ENCODE data around the gene KCNQ1.

Gene KCNQ1

DNA sequence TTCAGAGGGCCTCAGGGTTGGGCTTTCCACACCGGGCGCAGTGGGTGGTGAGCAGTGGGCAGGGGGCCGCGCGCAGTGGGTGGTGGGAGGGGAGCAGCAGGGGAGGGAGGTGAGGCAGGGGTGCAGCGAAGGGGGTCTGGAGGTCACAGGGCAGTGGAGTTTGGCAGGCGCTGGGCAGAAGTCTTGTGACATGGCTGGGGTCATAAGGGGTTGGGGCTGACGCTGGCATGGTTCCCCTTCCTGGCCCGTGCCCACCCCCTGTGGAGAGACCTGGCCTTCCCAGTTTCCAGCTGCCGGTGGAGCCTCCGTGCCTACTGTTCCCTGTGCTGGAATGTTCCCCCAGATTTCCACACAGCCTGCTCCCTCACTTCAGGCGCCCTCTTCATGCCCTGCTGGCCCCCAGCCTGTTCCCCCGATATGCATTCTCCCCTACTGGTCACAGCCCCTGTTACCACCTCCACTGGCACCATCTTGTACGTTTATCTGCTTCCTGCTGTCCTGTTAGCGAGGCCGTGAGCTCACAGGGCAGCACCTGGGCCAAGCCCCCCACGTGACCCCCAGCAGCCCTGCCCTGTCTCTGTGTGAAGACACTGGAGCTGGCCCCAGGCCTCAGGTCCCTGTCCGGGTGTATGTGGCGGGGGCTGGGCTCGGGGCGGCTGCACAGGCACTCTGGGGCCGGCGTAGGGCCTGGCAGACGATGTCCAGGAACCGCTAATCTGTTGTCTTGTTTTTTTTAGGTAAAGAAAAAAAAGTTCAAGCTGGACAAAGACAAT is 143.4 kb downstream of the KCNQ1 start:
- no peak for FAIRE-seq
- TF ChIP-seq SPI1 (IDR thresholded peaks at IDR 0.05; ENCODE audit: low read depth, low read length) (no peak), POU2F2 (IDR thresholded peaks at IDR 0.05; ENCODE audit: low read depth, low read length) (no peak)
- DNase-seq (ENCODE audit: insufficient read length, low spot score), result peak; percentile 10

GRCh38 chr11:2588809-2589537 is 144.2 kb downstream of the KCNQ1 start:
- FAIRE-seq (no peak), DNase-seq (ENCODE audit: insufficient read length, low spot score) (peak; percentile 3)
- no peak for TF ChIP-seq POU2F2 (IDR thresholded peaks at IDR 0.05; ENCODE audit: low read depth, low read length)
- TF ChIP-seq TAF1 (IDR thresholded peaks at IDR 0.05; ENCODE audit: low read depth, low read length), result no peak
- TF ChIP-seq POLR2A (IDR thresholded peaks at IDR 0.05; ENCODE audit: low read depth, low read length), result no peak
- TF ChIP-seq POLR2AphosphoS5 (IDR thresholded peaks at IDR 0.05; ENCODE audit: low read depth, low read length), result no peak
- no peak for TF ChIP-seq PAX5 (IDR thresholded peaks at IDR 0.05; ENCODE audit: insufficient read depth, low read length, severe bottlenecking)

GRCh38 chr11:2589538-2589934 is 144.7 kb downstream of the KCNQ1 start:
- no peak for TF ChIP-seq POLR2A (IDR thresholded peaks at IDR 0.05; ENCODE audit: low read depth, low read length)
- no peak for TF ChIP-seq TAF1 (IDR thresholded peaks at IDR 0.05; ENCODE audit: low read depth, low read length)
- no peak for TF ChIP-seq POLR2AphosphoS5 (IDR thresholded peaks at IDR 0.05; ENCODE audit: low read depth, low read length)
- TF ChIP-seq SPI1 (IDR thresholded peaks at IDR 0.05; ENCODE audit: low read depth, low read length), result no peak
- TF ChIP-seq POU2F2 (IDR thresholded peaks at IDR 0.05; ENCODE audit: low read depth, low read length), result no peak
- TF ChIP-seq PAX5 (IDR thresholded peaks at IDR 0.05; ENCODE audit: insufficient read depth, low read length, severe bottlenecking), result no peak
- FAIRE-seq (no peak), DNase-seq (ENCODE audit: insufficient read length, low spot score) (peak; percentile 10)

DNA sequence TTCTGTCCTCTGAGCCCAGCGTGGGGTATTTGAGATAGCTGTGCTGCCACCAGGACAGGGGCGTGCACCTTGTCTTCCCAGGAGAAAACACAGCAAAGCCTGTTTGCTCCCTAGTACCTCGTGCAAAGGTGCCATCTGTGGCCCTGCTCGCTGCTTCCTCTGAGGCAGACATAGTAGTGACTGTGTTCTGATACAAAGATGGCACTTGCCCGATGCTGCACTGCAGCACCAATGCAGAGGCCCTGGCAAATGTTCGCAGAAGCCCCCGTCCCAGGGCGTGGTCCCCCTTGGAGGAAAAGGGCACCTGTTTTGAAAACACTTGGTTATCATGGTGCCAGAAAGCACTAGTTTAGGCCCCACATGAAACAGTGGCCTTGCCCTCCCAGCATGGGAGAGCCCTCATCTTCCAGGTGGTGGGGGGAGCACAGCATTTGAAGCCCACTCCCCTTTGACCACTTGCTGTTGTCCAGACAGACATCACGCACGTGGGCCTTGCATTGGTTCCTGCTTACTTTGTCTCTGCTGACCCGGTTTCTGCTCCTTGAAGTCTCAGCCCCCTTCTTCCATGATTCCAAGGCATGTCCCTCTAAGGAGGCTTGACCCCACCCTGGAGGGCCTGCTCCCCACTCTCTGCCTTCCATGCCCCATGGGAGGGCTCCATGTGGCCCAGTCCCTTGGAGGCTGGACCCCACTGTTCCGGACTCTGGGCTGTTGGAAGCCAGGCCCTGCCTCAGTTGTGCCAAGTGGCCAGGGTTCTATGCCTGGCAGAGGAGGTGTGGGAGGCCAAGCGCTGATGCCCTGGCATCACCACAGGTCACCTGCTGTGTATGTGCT is 145.5 kb downstream of the KCNQ1 start:
- no peak for FAIRE-seq
- DNase-seq (ENCODE audit: insufficient read length, low spot score), result peak; percentile 4
- TF ChIP-seq TAF1 (IDR thresholded peaks at IDR 0.05; ENCODE audit: low read depth, low read length) (no peak), SPI1 (IDR thresholded peaks at IDR 0.05; ENCODE audit: low read depth, low read length) (no peak), POU2F2 (IDR thresholded peaks at IDR 0.05; ENCODE audit: low read depth, low read length) (no peak), POLR2A (IDR thresholded peaks at IDR 0.05; ENCODE audit: low read depth, low read length) (no peak), PAX5 (IDR thresholded peaks at IDR 0.05; ENCODE audit: insufficient read depth, low read length, severe bottlenecking) (no peak), POLR2AphosphoS5 (IDR thresholded peaks at IDR 0.05; ENCODE audit: low read depth, low read length) (no peak)

DNA sequence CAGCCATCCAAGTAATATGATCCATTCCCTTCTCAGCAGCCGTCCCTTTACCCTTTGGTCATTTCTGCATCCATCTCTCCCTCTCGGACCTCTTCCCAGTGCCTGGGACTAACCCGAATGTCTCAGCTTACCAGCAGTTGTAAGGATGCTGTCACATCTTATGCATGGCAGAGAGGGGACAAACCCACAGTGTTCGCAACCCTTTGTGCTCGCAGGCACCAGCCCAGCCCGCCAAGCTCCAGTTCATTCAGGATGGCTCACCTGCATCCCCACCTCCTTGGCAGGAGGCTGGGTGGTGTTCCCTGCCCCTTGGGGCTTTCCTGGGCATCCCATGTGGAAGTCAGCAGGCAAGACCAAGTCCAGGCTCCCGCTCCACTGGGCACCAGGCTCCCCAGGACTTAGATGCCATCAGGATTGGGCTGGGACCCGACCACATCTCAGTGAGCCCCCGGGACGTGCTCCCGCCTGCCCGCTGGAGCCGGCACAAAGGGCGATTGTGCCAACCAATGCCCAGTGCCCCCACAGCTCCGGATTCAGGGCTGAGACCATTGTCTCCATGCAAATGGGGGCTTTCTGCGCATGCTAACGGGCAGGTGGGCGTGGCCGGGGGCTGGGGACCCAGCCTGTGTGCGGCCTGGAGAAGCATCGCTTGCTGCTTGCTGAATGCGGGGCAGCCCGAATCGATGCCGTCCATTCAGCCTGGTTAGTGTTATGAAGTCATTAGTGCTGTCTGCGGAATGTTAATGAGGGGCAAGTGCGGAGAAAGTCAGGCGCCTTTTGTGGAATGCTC is 146.4 kb downstream of the KCNQ1 start:
- DNase-seq (ENCODE audit: insufficient read length, low spot score) (peak; percentile 2), FAIRE-seq (no peak)
- TF ChIP-seq POU2F2 (IDR thresholded peaks at IDR 0.05; ENCODE audit: low read depth, low read length) (no peak), PAX5 (IDR thresholded peaks at IDR 0.05; ENCODE audit: insufficient read depth, low read length, severe bottlenecking) (no peak), TAF1 (IDR thresholded peaks at IDR 0.05; ENCODE audit: low read depth, low read length) (no peak), POLR2AphosphoS5 (IDR thresholded peaks at IDR 0.05; ENCODE audit: low read depth, low read length) (no peak), SPI1 (IDR thresholded peaks at IDR 0.05; ENCODE audit: low read depth, low read length) (no peak), POLR2A (IDR thresholded peaks at IDR 0.05; ENCODE audit: low read depth, low read length) (no peak)

DNA sequence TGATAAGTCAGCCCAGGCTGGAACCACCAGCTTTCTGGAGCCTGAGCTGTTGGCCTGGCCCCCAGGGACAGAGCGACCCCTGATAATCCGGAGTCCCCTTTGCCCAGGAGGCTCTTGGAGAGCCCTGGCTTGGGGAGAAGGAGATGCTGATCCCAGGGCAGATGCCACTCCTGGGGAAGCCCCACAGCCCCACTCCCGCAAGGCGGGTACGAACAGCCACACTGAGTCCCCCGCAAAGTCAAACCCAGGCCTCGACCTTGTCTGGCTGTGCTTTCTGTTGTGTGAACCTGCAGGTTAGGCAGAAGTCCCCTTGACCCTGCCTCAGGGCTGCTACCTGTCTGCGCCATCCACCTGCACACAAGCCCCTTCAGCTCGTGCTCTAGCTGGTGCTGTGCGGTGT is 147.0 kb downstream of the KCNQ1 start:
- no peak for FAIRE-seq
- no peak for TF ChIP-seq POLR2AphosphoS5 (IDR thresholded peaks at IDR 0.05; ENCODE audit: low read depth, low read length)
- no peak for TF ChIP-seq TAF1 (IDR thresholded peaks at IDR 0.05; ENCODE audit: low read depth, low read length)
- no peak for TF ChIP-seq POLR2A (IDR thresholded peaks at IDR 0.05; ENCODE audit: low read depth, low read length)
- no peak for TF ChIP-seq PAX5 (IDR thresholded peaks at IDR 0.05; ENCODE audit: insufficient read depth, low read length, severe bottlenecking)
- TF ChIP-seq POU2F2 (IDR thresholded peaks at IDR 0.05; ENCODE audit: low read depth, low read length), result no peak
- no peak for TF ChIP-seq SPI1 (IDR thresholded peaks at IDR 0.05; ENCODE audit: low read depth, low read length)
- peak; percentile 5 for DNase-seq (ENCODE audit: insufficient read length, low spot score)

- FAIRE-seq (no peak), DNase-seq (ENCODE audit: insufficient read length, low spot score) (peak; percentile 8)
- TF ChIP-seq PAX5 (IDR thresholded peaks at IDR 0.05; ENCODE audit: insufficient read depth, low read length, severe bottlenecking) (no peak), POLR2AphosphoS5 (IDR thresholded peaks at IDR 0.05; ENCODE audit: low read depth, low read length) (no peak), SPI1 (IDR thresholded peaks at IDR 0.05; ENCODE audit: low read depth, low read length) (no peak), TAF1 (IDR thresholded peaks at IDR 0.05; ENCODE audit: low read depth, low read length) (no peak), POU2F2 (IDR thresholded peaks at IDR 0.05; ENCODE audit: low read depth, low read length) (no peak), POLR2A (IDR thresholded peaks at IDR 0.05; ENCODE audit: low read depth, low read length) (no peak)
These were observed 148.0 kb downstream of the KCNQ1 start for GRCh38 chr11:2592559-2593392.

DNA sequence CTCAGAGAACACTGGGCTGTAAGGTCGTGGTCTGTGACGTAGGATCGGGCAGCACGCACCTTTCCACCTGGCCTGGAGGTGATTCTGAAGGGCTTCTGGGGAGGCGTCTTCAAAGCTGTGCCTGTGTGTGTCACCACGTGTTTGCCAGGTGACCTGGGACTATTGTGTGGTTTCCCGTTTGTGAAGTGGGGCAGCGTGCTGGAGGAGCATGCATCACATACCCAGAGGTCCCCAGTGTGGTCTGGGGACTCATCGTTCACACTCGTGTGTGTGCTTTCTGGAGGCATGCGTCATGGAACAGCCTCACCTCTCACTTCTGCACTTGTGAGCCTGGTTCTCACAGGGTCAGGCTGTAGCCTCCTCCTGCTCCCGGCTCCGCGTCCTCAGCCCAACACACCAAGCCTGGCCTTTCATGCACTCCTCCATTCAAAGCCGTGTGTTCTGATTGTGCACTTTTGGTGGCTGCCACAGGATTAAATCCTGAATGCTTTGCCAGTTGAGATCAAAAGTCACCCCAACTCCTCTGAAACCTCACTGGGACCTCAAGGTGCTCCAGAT is 148.7 kb downstream of the KCNQ1 start:
- no peak for TF ChIP-seq TAF1 (IDR thresholded peaks at IDR 0.05; ENCODE audit: low read depth, low read length)
- TF ChIP-seq SPI1 (IDR thresholded peaks at IDR 0.05; ENCODE audit: low read depth, low read length), result no peak
- no peak for TF ChIP-seq PAX5 (IDR thresholded peaks at IDR 0.05; ENCODE audit: insufficient read depth, low read length, severe bottlenecking)
- TF ChIP-seq POU2F2 (IDR thresholded peaks at IDR 0.05; ENCODE audit: low read depth, low read length), result no peak
- TF ChIP-seq POLR2A (IDR thresholded peaks at IDR 0.05; ENCODE audit: low read depth, low read length), result no peak
- no peak for TF ChIP-seq POLR2AphosphoS5 (IDR thresholded peaks at IDR 0.05; ENCODE audit: low read depth, low read length)
- DNase-seq (ENCODE audit: insufficient read length, low spot score), result no peak
- FAIRE-seq, result no peak

Data from GM12891 (cell line).